ENCODE data around the gene NCOA7. TPM values are rescaled to one million over a fixed set of nuclear protein-coding genes. Genes with fewer than 3 reads are reported as not detected.

The NCOA7 gene
- total RNA-seq, 1 experiment from 2014 or later, result 34.2 TPM

- Histone ChIP-seq H3K4me3 (ENCODE audit: low read length) (peak overlapping the region; percentile 15; the same call in 1 of the 2 replicates), H3K9me3 (ENCODE audit: low read length) (no peaks in the 10 kb centered on the region), H3K4me2 (ENCODE audit: low read depth, low read length, poor library complexity, severe bottlenecking) (peak overlapping the region; percentile 54), H3K9me2 (replicated peaks; ENCODE audit: insufficient read depth, low read length) (no peaks in the 10 kb centered on the region), H3K36me3 (ENCODE audit: insufficient read depth, low read length) (0 out of 2 replicates have a peak, but pooled peaks cover 3% of the 10 kb centered on the region), H4K20me1 (ENCODE audit: insufficient read depth, low read depth, low read length) (peaks cover 23% of the 10 kb centered on the region), H3K27me3 (ENCODE audit: low read length) (no peaks in the 10 kb centered on the region), H3K9ac (ENCODE audit: low read length) (0 out of 2 replicates have a peak overlapping the region, but pooled peaks have one; percentile 9), H3K27ac (ENCODE audit: low read length) (peak overlapping the region; percentile 75), H3K79me2 (ENCODE audit: low read length) (peaks cover 96% of the 10 kb centered on the region), H3K4me1 (ENCODE audit: low read length) (peaks cover 87% of the 10 kb centered on the region), H2AFZ (ENCODE audit: low read length) (no peak overlapping the region)
- peak; percentile 69 for DNase-seq
Measured at GRCh38 chr6:125808591-125808990, 17.8 kb downstream of the NCOA7 start.

GRCh38 chr6:125809570-125810170, 18.9 kb downstream of the NCOA7 start:
- Histone ChIP-seq H3K27ac (ENCODE audit: low read length) (peak overlapping the region; percentile 75), H3K27me3 (ENCODE audit: low read length) (no peaks in the 10 kb centered on the region), H3K36me3 (ENCODE audit: insufficient read depth, low read length) (no peaks in the 10 kb centered on the region), H3K9me3 (ENCODE audit: low read length) (no peaks in the 10 kb centered on the region), H3K9me2 (replicated peaks; ENCODE audit: insufficient read depth, low read length) (no peaks in the 10 kb centered on the region), H3K4me3 (ENCODE audit: low read length) (peak overlapping the region; percentile 4; the same call in 1 of the 2 replicates), H3K4me2 (ENCODE audit: low read depth, low read length, poor library complexity, severe bottlenecking) (peak overlapping the region; percentile 54), H3K9ac (ENCODE audit: low read length) (peak overlapping the region; percentile 22), H2AFZ (ENCODE audit: low read length) (no peak overlapping the region), H3K79me2 (ENCODE audit: low read length) (peaks cover 95% of the 10 kb centered on the region), H3K4me1 (ENCODE audit: low read length) (peaks cover 86% of the 10 kb centered on the region), H4K20me1 (ENCODE audit: insufficient read depth, low read depth, low read length) (peaks cover 23% of the 10 kb centered on the region)
- DNase-seq, result no peak

GRCh38 chr6:125810445-125810844, 19.7 kb downstream of the NCOA7 start:
- H4K20me1 ChIP-seq (ENCODE audit: insufficient read depth, low read depth, low read length), result peaks cover 23% of the 10 kb centered on the region
- H3K4me2 ChIP-seq (ENCODE audit: low read depth, low read length, poor library complexity, severe bottlenecking), result peak overlapping the region; percentile 54
- peaks cover 2% of the 10 kb centered on the region; the same call in 1 of the 2 replicates for H3K36me3 ChIP-seq (ENCODE audit: insufficient read depth, low read length)
- H3K79me2 ChIP-seq (ENCODE audit: low read length), result peaks cover 95% of the 10 kb centered on the region
- H3K9me2 ChIP-seq (replicated peaks; ENCODE audit: insufficient read depth, low read length), result no peaks in the 10 kb centered on the region
- peak overlapping the region; percentile 75 for H3K27ac ChIP-seq (ENCODE audit: low read length)
- peak overlapping the region; percentile 22 for H3K9ac ChIP-seq (ENCODE audit: low read length)
- H3K27me3 ChIP-seq (ENCODE audit: low read length), result no peaks in the 10 kb centered on the region
- H3K4me3 ChIP-seq (ENCODE audit: low read length), result peak overlapping the region; percentile 13
- H2AFZ ChIP-seq (ENCODE audit: low read length), result no peak overlapping the region
- peak; percentile 69 for DNase-seq
- peaks cover 87% of the 10 kb centered on the region for H3K4me1 ChIP-seq (ENCODE audit: low read length)
- no peaks in the 10 kb centered on the region for H3K9me3 ChIP-seq (ENCODE audit: low read length)

DNA sequence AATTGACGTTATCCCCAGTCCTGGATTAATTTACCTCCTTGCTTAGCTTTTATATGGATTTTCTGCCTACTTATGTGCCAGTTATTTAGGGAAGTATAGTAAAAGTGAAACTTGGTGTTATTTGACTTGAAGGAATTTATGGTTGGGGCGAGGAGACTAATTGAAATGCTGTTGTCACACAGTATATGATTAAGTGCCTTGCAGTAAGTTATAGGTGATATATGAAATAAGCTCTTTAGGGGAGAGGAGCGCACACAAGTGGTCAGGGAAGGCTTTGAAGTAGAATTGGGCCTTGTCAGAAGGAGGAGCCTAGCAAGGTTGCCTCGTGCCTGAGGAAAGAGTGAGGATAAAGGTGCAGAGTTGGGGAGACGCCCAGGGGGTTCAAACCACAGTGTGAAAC, 20.5 kb downstream of the NCOA7 start:
- H3K4me2 ChIP-seq (ENCODE audit: low read depth, low read length, poor library complexity, severe bottlenecking), result peak overlapping the region; percentile 54

DNA sequence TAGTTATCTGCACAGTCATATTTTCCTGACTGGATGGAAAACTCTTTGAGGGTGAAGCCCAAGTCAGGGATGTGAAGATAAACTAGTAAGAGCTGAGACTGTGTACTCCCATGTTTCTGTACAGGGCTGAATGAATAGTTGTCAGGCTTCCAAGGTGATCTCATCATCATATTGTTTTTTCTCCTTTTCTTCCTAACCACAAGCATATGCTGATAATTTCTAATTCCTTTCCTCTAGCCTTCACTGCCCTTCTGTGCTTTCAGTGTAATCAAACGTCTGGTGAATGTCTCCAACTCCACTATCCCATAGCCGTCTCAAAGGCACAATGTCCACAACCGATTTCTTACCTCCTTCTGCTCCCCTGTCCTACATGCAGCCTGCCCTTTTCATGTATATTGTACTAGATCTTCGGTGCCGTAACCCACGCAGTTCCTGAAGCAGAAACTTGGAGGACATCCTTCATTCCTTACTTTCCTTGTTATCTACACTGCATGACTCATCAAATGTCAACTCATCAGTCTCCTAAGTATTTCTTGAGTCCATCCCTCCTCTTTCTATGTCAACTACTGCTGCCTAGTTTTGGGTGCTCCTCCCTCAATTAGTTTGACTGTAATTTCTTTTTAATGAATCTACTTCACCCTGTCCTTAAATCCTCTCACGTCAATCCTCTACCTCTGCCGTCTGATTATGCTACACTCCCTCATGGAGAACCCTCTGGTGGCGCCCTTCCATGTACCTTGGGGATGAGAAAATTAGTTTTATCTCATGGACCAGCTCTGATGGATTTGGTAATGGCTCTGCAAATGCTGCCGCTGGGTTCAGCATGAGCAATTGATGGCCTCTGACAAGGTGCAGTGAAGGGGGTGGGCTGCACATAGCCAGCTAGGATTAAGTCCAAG, 21.9 kb downstream of the NCOA7 start:
- H3K4me1 ChIP-seq (ENCODE audit: low read length), result peaks cover 87% of the 10 kb centered on the region
- H3K9ac ChIP-seq (ENCODE audit: low read length), result no peak overlapping the region
- H3K79me2 ChIP-seq (ENCODE audit: low read length), result peaks cover 96% of the 10 kb centered on the region
- no peaks in the 10 kb centered on the region for H3K9me3 ChIP-seq (ENCODE audit: low read length)
- no peak overlapping the region for H3K4me2 ChIP-seq (ENCODE audit: low read depth, low read length, poor library complexity, severe bottlenecking)
- no peak overlapping the region for H3K4me3 ChIP-seq (ENCODE audit: low read length)
- DNase-seq, result no peak
- H3K27me3 ChIP-seq (ENCODE audit: low read length), result no peaks in the 10 kb centered on the region
- H3K9me2 ChIP-seq (replicated peaks; ENCODE audit: insufficient read depth, low read length), result no peaks in the 10 kb centered on the region
- peaks cover 23% of the 10 kb centered on the region for H4K20me1 ChIP-seq (ENCODE audit: insufficient read depth, low read depth, low read length)
- H3K27ac ChIP-seq (ENCODE audit: low read length), result peak overlapping the region; percentile 36; the same call in 1 of the 2 replicates
- H3K36me3 ChIP-seq (ENCODE audit: insufficient read depth, low read length), result peaks cover 15% of the 10 kb centered on the region
- H2AFZ ChIP-seq (ENCODE audit: low read length), result no peak overlapping the region

More for the DNA sequence above, 20.5 kb downstream of the NCOA7 start:
- Histone ChIP-seq H3K9me3 (ENCODE audit: low read length) (no peaks in the 10 kb centered on the region), H3K4me3 (ENCODE audit: low read length) (peak overlapping the region; percentile 13), H3K9me2 (replicated peaks; ENCODE audit: insufficient read depth, low read length) (no peaks in the 10 kb centered on the region), H3K9ac (ENCODE audit: low read length) (peak overlapping the region; percentile 22), H4K20me1 (ENCODE audit: insufficient read depth, low read depth, low read length) (peaks cover 23% of the 10 kb centered on the region), H2AFZ (ENCODE audit: low read length) (no peak overlapping the region), H3K27ac (ENCODE audit: low read length) (peak overlapping the region; percentile 75), H3K36me3 (ENCODE audit: insufficient read depth, low read length) (peaks cover 10% of the 10 kb centered on the region), H3K27me3 (ENCODE audit: low read length) (no peaks in the 10 kb centered on the region), H3K4me1 (ENCODE audit: low read length) (peaks cover 87% of the 10 kb centered on the region), H3K79me2 (ENCODE audit: low read length) (peaks cover 95% of the 10 kb centered on the region)
- no peak for DNase-seq

DNA sequence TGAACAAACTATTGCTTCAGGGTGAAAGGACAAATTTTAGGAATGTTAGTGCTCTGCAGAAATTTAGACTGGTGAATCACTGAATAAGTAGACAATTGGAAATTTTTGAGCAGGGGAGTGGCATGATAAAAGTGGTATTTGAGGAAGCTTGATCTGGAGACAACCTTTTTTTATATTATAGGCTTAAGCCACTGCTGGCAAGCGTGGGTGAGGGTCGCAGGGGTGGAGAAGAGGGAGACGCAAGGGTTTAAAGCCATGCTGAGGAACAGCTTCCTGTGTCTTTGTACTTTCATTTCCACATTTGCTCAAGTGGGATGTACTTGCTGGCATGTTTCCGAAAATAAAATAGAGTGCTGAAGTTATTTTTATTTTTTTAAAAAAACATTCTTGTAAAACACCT, 23.7 kb downstream of the NCOA7 start:
- peak overlapping the region; percentile 66 for H3K4me2 ChIP-seq (ENCODE audit: low read depth, low read length, poor library complexity, severe bottlenecking)
- peak overlapping the region; percentile 21 for H3K4me3 ChIP-seq (ENCODE audit: low read length)
- H2AFZ ChIP-seq (ENCODE audit: low read length), result no peak overlapping the region
- H3K79me2 ChIP-seq (ENCODE audit: low read length), result peaks cover 96% of the 10 kb centered on the region
- H3K27ac ChIP-seq (ENCODE audit: low read length), result peak overlapping the region; percentile 78
- no peaks in the 10 kb centered on the region for H3K27me3 ChIP-seq (ENCODE audit: low read length)
- H3K9me2 ChIP-seq (replicated peaks; ENCODE audit: insufficient read depth, low read length), result no peaks in the 10 kb centered on the region
- DNase-seq, result peak; percentile 73
- H4K20me1 ChIP-seq (ENCODE audit: insufficient read depth, low read depth, low read length), result 0 out of 2 replicates have a peak, but pooled peaks cover 5% of the 10 kb centered on the region
- H3K36me3 ChIP-seq (ENCODE audit: insufficient read depth, low read length), result peaks cover 15% of the 10 kb centered on the region
- H3K9me3 ChIP-seq (ENCODE audit: low read length), result no peaks in the 10 kb centered on the region
- H3K4me1 ChIP-seq (ENCODE audit: low read length), result peaks cover 85% of the 10 kb centered on the region
- H3K9ac ChIP-seq (ENCODE audit: low read length), result peak overlapping the region; percentile 16

DNA sequence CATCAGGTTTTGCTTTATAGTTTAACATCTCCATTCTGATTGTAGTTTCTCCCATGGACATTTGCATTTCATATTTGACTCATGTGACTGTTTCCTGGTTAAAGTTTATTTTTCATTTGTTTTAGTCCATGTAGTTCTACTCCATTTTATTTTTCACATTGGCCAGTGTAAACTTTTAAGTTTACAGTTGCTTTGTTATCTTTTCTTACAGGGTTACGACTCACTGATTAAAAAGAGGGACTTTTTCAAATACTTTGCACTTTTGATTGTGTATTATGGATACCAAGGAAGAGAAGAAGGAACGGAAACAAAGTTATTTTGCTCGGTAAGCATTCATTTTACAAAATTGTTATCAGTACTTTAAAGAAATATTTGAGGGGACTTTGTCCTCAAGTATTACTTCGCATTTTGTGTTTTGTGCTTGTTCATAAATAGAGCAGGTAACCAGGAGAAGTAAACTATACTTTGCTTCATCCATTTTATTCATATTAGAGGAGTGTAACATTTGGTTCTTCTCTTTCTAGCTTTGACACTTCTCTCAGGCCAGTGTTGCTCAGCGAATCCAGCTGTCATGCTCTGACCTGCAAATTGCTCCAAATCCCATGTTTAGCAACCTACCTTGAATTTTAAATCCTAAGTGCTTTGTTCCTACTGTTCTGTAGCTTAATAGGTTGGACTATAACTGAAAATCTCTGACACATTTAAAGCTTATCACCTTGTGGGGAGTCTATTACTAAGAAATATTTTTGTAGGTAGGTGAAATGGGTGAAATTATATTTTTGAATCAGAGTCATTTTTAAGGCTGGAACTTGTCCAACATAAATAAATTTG, 24.5 kb downstream of the NCOA7 start:
- peaks cover 96% of the 10 kb centered on the region for H3K79me2 ChIP-seq (ENCODE audit: low read length)
- DNase-seq, result no peak
- peaks cover 23% of the 10 kb centered on the region for H3K36me3 ChIP-seq (ENCODE audit: insufficient read depth, low read length)
- no peak overlapping the region for H2AFZ ChIP-seq (ENCODE audit: low read length)
- peak overlapping the region; percentile 66 for H3K4me2 ChIP-seq (ENCODE audit: low read depth, low read length, poor library complexity, severe bottlenecking)
- no peaks in the 10 kb centered on the region for H3K27me3 ChIP-seq (ENCODE audit: low read length)
- peak overlapping the region; percentile 78 for H3K27ac ChIP-seq (ENCODE audit: low read length)
- H3K9me3 ChIP-seq (ENCODE audit: low read length), result no peaks in the 10 kb centered on the region
- H3K9ac ChIP-seq (ENCODE audit: low read length), result peak overlapping the region; percentile 16
- H3K9me2 ChIP-seq (replicated peaks; ENCODE audit: insufficient read depth, low read length), result no peaks in the 10 kb centered on the region
- peak overlapping the region; percentile 21 for H3K4me3 ChIP-seq (ENCODE audit: low read length)
- peaks cover 81% of the 10 kb centered on the region for H3K4me1 ChIP-seq (ENCODE audit: low read length)
- H4K20me1 ChIP-seq (ENCODE audit: insufficient read depth, low read depth, low read length), result no peaks in the 10 kb centered on the region
